GM21717 (cell line): Measurements from ENCODE around the gene GYPC.

Experiments
- ATAC-seq: cut with Tn5 transposase; IDR thresholded peaks from one replicate; pipeline ENCODE4 v1.9.1; 2021; ENCODE audit warnings: mild to moderate bottlenecking, moderate library complexity; ENCODE audit not compliant: unreplicated experiment

Gene GYPC

DNA sequence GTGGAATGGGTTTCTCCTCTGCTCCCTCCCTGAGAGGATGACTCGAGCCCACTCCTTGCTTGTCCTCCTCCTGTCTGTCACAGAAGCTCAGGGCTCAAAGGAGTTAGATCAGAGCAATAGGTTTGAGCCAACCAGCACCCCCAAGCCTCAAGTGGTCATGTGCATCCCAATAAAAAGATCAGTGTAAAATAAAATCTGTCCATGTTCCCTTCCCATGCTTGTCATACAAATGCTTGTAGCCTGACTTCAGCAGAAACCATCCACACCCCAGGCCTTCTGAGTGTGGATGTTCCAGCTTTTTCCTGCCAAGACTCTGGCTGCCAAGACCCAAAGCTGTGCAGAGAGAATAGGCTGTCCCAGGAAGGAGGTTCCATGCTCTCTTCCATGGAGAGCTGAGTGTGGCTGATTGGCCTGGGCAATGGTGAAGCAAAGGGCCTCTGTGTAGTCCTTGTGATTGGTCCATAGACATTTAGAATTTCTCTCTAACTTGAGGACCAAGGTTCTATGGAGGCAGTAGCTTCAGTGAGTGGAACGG, 67.4 kb downstream of the GYPC start:
- no peak for ATAC-seq

DNA sequence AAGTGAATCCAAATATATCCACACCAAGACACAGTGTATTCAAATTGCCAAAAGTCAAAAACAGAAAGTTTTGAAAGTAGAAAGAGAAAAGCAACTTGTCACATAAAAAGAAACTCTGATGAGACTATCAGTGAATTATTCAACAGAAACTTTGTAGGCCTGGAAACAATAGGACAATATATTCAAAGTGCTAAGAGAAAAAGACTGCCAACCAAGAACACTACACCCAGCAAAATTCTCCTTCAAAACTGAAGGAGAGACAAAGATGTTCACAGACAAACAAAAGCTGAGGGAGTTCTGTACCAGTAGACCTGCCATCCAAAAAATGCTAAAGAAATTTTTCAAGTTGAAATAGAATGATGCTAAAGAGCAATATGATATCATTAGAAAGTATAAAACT, 69.6 kb downstream of the GYPC start:
- no peak for ATAC-seq

DNA sequence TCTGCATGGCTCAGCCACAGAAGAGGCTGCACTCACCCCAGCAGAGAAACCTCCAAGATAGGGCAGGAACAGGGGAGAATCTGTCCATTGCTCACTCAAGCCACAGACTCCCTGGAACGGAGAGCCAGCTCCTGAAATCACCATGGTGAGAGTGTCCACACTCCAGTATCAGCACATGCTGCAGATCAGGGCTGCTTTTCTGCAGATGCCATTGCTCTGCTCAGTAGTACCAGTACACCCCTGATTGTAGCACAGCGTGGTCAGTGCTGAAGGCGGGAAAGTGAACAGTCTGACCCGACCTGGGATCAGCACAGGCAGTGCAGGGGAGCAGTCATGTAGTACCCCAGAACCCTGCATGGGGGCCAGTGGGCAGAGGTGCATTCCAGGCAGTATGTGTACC, 73.9 kb downstream of the GYPC start:
- no peak for ATAC-seq

DNA sequence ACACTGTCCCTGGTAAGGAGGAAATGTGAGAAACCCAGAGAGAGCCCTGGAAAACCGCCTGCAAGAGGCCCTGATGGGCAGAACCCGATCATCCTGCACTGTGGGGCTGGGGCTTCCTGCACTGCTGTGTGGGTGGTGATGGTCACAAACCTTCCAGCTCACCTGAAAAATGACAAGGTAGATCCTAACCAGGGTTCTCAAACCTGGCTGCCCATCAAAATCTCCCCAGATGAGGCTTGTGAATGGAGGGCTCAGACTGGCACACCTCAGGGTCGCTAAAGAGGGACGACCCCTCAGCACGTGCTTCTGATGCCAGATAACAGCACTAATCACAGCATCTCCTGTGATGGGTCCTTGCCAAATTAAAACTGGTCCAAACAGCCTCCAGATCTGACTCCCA, 74.7 kb downstream of the GYPC start:
- ATAC-seq = no peak

DNA sequence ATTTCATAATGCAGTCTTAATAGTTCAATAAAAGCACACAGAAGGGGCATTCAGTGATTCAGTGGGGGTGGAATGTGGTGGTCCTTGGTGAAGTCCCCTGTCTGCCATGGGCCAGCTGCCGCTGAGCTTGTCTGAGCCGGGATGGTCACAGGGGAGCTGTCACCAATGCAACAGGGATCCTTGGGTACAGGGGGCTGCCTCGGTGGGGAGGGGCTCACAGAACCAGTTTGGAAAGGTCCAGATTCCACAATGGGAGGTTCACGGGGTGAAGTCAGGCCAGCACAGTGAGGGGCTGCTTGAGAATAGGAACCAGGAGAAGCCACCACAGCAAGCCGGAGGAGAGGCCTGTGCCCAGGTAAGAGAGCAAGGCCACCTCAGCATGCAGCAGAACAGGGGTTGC, 75.4 kb downstream of the GYPC start:
- no peak for ATAC-seq

DNA sequence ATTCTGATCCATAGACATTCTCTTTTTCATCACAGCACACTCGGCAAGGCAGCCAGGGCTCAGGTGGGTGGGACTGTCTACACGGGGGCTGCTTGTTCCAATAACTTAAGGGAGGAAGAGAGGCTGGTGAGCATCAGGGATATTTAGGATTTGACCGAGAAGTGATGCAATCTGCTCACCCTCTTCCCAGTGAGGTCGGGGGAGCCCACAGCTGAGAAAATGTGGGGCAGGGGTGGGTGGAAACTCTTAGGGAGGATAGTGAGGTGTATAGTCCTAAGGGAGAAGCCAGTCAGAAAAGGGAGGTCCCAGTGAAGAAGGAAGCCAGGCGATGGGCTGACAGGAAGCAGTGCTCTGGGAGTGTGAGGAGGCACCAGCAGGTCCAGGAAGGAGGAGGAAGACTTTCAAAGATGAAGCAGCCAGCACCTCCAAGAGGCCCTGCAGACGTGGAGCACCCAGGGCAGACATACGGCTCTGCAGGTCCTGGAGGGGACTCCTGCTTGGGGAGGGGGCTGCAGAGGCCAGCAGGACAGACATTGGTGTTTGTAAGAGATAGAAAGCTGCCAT, 76.8 kb downstream of the GYPC start:
- ATAC-seq = no peak

DNA sequence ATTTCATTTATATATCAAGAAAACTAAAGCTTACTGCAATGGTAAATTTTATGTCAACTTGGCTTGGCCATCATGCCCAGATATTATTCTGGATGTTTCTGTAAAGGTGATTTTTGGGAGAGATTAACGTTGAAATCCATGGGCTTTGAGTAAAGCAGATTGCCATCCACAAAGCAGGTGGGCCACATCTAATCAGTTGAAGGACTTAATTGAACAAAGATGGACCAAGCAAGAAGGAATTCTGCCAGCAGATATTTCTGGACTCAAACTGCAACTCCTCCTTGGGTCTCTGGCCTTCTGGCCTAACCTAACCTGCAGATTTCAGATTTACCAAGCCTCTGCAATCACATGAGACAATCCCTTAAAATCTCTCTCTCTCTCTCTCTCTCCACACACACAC, 77.8 kb downstream of the GYPC start:
- ATAC-seq = no peak

DNA sequence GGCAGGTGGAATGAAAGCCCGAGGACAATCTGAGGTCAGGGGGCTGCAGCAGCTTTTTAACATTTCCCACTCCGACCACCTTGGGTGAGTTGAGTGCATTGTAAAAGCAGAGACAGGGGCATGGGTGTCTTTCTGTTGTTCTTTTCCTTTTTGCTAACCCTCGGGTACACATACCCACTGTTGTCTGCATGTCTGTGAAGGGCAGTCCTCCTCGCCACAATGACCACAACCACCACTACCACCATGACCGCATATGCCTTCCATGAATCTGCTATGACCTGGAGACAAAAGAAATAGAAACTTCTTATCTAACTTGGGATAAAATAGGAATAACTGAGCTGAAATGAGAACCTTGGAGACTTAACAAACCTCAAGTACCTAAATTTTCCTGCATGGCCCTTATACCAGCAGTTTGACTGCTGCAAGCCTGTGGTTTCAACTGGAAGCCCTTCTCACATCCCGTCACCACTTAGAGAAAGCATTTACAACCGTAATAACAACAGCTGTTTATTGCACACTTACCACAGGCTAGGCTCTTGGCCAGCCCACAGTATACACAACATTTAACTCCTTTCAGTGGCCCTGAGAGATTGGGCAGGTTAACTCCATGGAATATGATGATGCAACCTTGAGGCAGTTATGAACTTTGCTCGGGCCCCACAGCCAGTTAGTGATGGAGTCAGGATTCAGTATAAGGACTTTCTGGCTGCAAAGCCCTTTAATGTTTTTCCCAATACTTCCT, 80.3 kb downstream of the GYPC start:
- ATAC-seq = no peak

DNA sequence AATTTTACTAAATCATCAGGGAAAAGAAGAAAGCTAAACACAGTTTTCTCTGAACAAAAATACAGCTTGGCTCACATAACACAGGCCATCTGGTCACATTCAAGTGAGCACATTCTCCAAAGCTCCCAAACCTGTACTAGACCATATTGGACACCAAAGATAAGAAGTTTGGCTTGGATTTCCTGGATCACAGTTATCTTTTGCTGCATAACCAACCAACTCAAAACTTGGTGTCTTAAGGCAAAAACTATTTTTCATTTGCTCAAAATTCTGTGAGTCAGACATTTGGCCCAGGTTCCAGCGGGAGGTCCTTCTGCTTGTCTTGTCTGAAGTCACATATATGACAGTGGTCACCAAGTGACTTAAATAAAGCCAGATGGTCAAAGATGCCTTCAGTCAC, 83.2 kb downstream of the GYPC start:
- ATAC-seq = no peak

DNA sequence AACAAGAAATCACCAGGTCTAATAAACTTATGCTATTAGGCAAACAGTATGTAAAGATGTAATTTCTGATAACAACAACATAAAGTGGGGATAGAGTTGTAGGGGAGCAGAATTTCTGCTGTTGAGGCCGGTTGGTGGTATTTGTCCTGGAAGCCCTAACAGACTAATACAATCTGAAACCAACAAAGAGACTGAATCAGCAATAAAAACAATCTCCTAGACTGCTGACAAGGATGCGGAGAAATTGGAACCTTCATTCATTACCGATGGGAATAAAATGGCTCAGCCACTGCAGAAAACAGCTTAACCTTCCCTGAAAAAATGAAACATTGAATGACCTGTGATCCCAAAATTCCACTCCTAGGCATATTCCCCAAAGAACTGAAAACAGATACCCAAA, 88.7 kb downstream of the GYPC start:
- no peak for ATAC-seq
